Esophagus squamous epithelium (tissue), 5 donors: ENCODE data around the gene LOXHD1. TPM values are rescaled to one million over a fixed set of nuclear protein-coding genes. Genes with fewer than 3 reads are reported as not detected.

Source experiments
- DNase-seq: peaks from one replicate; lab custom pipeline; 2025; lab: John Stamatoyannopoulos, UW
- H3K27ac ChIP-seq, 4 donors: fragments of 200-600 bp; sonication (generic); one replicate each; pipeline ENCODE4 v1.5.1; 2016 to 2019; ENCODE audit warnings: mild to moderate bottlenecking in 1 of 4
- H3K27me3 ChIP-seq, 4 donors: fragments of 200-600 bp; sonication (generic); 1 replicate in 3 of 4; 2 replicates in 1 of 4; pipeline versions ENCODE4 v1.5.1 to v1.6.0; 2017 to 2021; ENCODE audit warnings: antibody characterized with exemption in 1 of 4
- H3K36me3 ChIP-seq, 3 donors: fragments of 200-600 bp; sonication (generic); one replicate each; pipeline ENCODE4 v1.5.1; 2016 to 2019
- H3K4me1 ChIP-seq, 3 donors: fragments of 200-600 bp; sonication (generic); one replicate each; pipeline ENCODE4 v1.5.1; 2017 to 2019
- H3K4me3 ChIP-seq, 4 donors: fragments of 200-600 bp; sonication (generic); 1 replicate in 3 of 4; 2 replicates in 1 of 4; pipeline ENCODE4 v1.5.1; 2016 to 2019; ENCODE audit warnings: mild to moderate bottlenecking in 2 of 4, moderate library complexity in 1 of 4
- H3K9me3 ChIP-seq, 3 donors: fragments of 200-600 bp; sonication (generic); one replicate each; pipeline ENCODE4 v1.5.1; 2016 to 2019
- CTCF ChIP-seq, 6 experiments: fragments of 450-650 bp in 4 of 6; fragments of 200-600 bp in 2 of 6; sonication (generic) in 2 of 6; IDR thresholded peaks; one replicate each; pipeline ENCODE4 v1.5.1; 2016 to 2019; ENCODE audit warnings: antibody characterized with exemption in 6 of 6, mild to moderate bottlenecking in 4 of 6, moderate library complexity in 4 of 6
- POLR2A ChIP-seq, 4 donors: fragments of 450-650 bp; IDR thresholded peaks; one replicate each; pipeline ENCODE4 v1.6.1; 2017; ENCODE audit warnings: antibody characterized with exemption in 4 of 4, mild to moderate bottlenecking in 4 of 4, moderate library complexity in 3 of 4
- WGBS, 2 donors: methylation state at CpG; one replicate each; pipeline ENCODE4 v1.1.5; 2018; 5-methylcytosine and 5-hydroxymethylcytosine counted together
- intact Hi-C: fragments of 100-400 bp; cut with DNase I; formaldehyde crosslinking; loops from one replicate; pipeline ENCODE4 v1.15.0; 2022
- total RNA-seq, 4 donors: library from RNA; depleted of rRNA; stranded (reverse); fragments of >200 nt; gene quantifications; one replicate each; pipeline ENCODE4 v1.1.0, GENCODE V29; 2016
- donor health status: DM: yes; HTN: yes; CAD: no.

Gene LOXHD1
- total RNA-seq, 4 donors from 2014 or later: 0.19 TPM; not detected in 3

GRCh38 chr18:46460754-46461153 lies 196.3 kb downstream of the LOXHD1 start:
- Histone ChIP-seq H3K9me3 (no peaks in the 10 kb centered on the region), H3K4me1 (peaks cover 0 to 12% (median 0%) of the 10 kb centered on the region in 3 donors), H3K27me3 (no peaks in the 10 kb centered on the region), H3K27ac (no peak overlapping the region), H3K4me3 (no peak overlapping the region), H3K36me3 (peaks cover 0 to 33% (median 0%) of the 10 kb centered on the region in 3 donors)
- DNase-seq: no peak
- intact Hi-C loops: no loop called here
- 87% methylated on average over 4 to 5 of the region's 5 CpGs for WGBS, 2 donors
- no peak for TF ChIP-seq POLR2A (IDR thresholded peaks at IDR 0.05)
- TF ChIP-seq CTCF (IDR thresholded peaks at IDR 0.05): no peak

GRCh38 chr18:46459789-46460455 lies 197.1 kb downstream of the LOXHD1 start:
- Histone ChIP-seq H3K27ac (no peak overlapping the region), H3K36me3 (peaks cover 0 to 40% (median 0%) of the 10 kb centered on the region in 3 donors), H3K9me3 (no peaks in the 10 kb centered on the region), H3K27me3 (no peaks in the 10 kb centered on the region), H3K4me1 (peaks cover 0 to 7% (median 0%) of the 10 kb centered on the region in 3 donors), H3K4me3 (no peak overlapping the region)
- DNase-seq: no peak
- TF ChIP-seq CTCF (IDR thresholded peaks at IDR 0.05): no peak
- no peak for TF ChIP-seq POLR2A (IDR thresholded peaks at IDR 0.05)
- WGBS, 2 donors: 83 to 86% methylated on average over 12 of the region's 19 CpGs
- intact Hi-C loops: no loop called here

- TF ChIP-seq POLR2A (IDR thresholded peaks at IDR 0.05): no peak
- no peak for TF ChIP-seq CTCF (IDR thresholded peaks at IDR 0.05)
- H3K27ac ChIP-seq: no peak overlapping the region
- 69 to 85% methylated on average over 6 of the region's 6 CpGs for WGBS, 2 donors
- H3K4me1 ChIP-seq: peaks cover 0 to 7% (median 0%) of the 10 kb centered on the region in 3 donors
- DNase-seq: no peak
- peaks cover 0 to 40% (median 0%) of the 10 kb centered on the region in 3 donors for H3K36me3 ChIP-seq
- intact Hi-C loops: no loop called here
- H3K9me3 ChIP-seq: no peaks in the 10 kb centered on the region
- H3K4me3 ChIP-seq: no peak overlapping the region
- no peaks in the 10 kb centered on the region for H3K27me3 ChIP-seq
Measured at GRCh38 chr18:46458472-46458871, 198.5 kb downstream of the LOXHD1 start.

GRCh38 chr18:46456691-46457090 lies 200.3 kb downstream of the LOXHD1 start:
- intact Hi-C loops: no loop called here
- TF ChIP-seq CTCF (IDR thresholded peaks at IDR 0.05) (no peak), POLR2A (IDR thresholded peaks at IDR 0.05) (no peak)
- Histone ChIP-seq H3K27ac (no peak overlapping the region), H3K27me3 (no peaks in the 10 kb centered on the region), H3K4me1 (no peaks in the 10 kb centered on the region), H3K4me3 (no peak overlapping the region), H3K36me3 (peaks cover 0 to 43% (median 0%) of the 10 kb centered on the region in 3 donors), H3K9me3 (peaks cover 0 to 2% (median 0%) of the 10 kb centered on the region in 3 donors)
- no peak for DNase-seq
- 89 to 95% methylated on average over 8 to 12 of the region's 13 CpGs for WGBS, 2 donors

GRCh38 chr18:46452820-46453219 lies 204.2 kb downstream of the LOXHD1 start:
- no peak overlapping the region for H3K4me3 ChIP-seq
- DNase-seq: no peak
- intact Hi-C loops: no loop called here
- TF ChIP-seq POLR2A (IDR thresholded peaks at IDR 0.05) (no peak), CTCF (IDR thresholded peaks at IDR 0.05) (no peak)
- no peak overlapping the region for H3K27ac ChIP-seq
- H3K27me3 ChIP-seq: no peaks in the 10 kb centered on the region
- WGBS, 2 donors: 75 to 83% methylated on average over 6 of the region's 6 CpGs
- H3K9me3 ChIP-seq: peaks cover 0 to 20% (median 3%) of the 10 kb centered on the region in 3 donors
- H3K36me3 ChIP-seq: peaks cover 0 to 53% (median 0%) of the 10 kb centered on the region in 3 donors
- peaks cover 0 to 12% (median 4%) of the 10 kb centered on the region in 3 donors for H3K4me1 ChIP-seq
